ENCODE data around the gene SULT1A2.

GRCh38 chr16:28607116-28607623 lies 10.3 kb upstream of the SULT1A2 start:
- TF ChIP-seq CTCF (conservative IDR thresholded peaks at IDR 0.05; ENCODE audit: low read depth, low read length) (no peak), EZH2 (IDR thresholded peaks at IDR 0.05; ENCODE audit: low read length, unreplicated experiment) (no peak), EZH2phosphoT487 (IDR thresholded peaks at IDR 0.05; ENCODE audit: borderline replicate concordance, low read length) (no peak)

All from PC-3 (cell line).